ENCODE measurements around the gene OR4D9. TPM values are rescaled to one million over a fixed set of nuclear protein-coding genes. Genes with fewer than 3 reads are reported as not detected.

The OR4D9 gene
- total RNA-seq (2021; fragmentation: NEBNext Ultra II Directional; extraction: Animal tissue kit (Norgen Biotek cat#: 25700)) = not detected
- long read RNA-seq = 0 reads

DNA sequence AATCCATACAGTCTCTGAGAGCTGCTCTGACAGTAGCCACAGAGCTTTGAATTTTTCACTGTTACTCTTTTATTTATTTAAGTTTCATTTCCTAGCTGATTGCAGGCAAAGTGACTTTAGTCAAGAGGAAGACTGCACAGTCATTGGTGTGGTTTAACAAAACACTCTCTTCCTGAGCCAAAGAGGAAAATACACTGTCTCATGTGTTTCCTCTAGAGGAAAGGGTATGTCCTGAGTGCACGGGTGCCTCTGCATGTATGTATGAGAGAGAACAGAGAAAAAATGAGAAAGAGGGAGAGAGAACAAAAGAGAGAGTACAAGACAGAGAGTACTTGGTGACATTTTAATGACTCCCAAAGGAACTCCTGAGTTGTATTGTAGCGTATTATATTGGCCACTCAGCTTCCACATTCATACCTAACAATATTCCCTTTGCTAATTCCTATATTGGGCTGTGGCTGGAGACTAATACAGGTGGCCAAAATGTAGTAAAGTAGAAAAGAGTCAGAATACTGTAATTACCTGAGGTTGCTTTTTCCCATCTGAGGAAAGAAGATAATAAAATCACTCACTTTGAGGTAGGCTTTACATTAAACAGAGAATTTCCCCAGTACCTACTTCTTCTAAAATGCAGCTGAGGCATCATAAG is at the start of gene OR4D9:
OR4D9 (plus strand) TSS at position 599 of the 649 bp plus-strand sequence. CDS start 3,374 bp downstream, outside the sequence.
- peaks cover 1% of the 10 kb centered on the region for H3K27me3 Mint-ChIP-seq (ENCODE audit: insufficient read depth)
- H3K36me3 Mint-ChIP-seq (ENCODE audit: low read depth) = no peaks in the 10 kb centered on the region
- no peaks in the 10 kb centered on the region for H3K9me3 Mint-ChIP-seq
- TF ChIP-seq, protein P1, sequence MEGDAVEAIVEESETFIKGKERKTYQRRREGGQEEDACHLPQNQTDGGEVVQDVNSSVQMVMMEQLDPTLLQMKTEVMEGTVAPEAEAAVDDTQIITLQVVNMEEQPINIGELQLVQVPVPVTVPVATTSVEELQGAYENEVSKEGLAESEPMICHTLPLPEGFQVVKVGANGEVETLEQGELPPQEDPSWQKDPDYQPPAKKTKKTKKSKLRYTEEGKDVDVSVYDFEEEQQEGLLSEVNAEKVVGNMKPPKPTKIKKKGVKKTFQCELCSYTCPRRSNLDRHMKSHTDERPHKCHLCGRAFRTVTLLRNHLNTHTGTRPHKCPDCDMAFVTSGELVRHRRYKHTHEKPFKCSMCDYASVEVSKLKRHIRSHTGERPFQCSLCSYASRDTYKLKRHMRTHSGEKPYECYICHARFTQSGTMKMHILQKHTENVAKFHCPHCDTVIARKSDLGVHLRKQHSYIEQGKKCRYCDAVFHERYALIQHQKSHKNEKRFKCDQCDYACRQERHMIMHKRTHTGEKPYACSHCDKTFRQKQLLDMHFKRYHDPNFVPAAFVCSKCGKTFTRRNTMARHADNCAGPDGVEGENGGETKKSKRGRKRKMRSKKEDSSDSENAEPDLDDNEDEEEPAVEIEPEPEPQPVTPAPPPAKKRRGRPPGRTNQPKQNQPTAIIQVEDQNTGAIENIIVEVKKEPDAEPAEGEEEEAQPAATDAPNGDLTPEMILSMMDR (IDR thresholded peaks at IDR 0.05) = no peak
- no peak for DNase-seq
- no peak within 1 kb of the TSS for H3K27ac Mint-ChIP-seq
- no peak within 1 kb of the TSS for H3K4me3 Mint-ChIP-seq
- no peaks in the 10 kb centered on the region for H3K4me1 Mint-ChIP-seq (ENCODE audit: low read depth)

DNA sequence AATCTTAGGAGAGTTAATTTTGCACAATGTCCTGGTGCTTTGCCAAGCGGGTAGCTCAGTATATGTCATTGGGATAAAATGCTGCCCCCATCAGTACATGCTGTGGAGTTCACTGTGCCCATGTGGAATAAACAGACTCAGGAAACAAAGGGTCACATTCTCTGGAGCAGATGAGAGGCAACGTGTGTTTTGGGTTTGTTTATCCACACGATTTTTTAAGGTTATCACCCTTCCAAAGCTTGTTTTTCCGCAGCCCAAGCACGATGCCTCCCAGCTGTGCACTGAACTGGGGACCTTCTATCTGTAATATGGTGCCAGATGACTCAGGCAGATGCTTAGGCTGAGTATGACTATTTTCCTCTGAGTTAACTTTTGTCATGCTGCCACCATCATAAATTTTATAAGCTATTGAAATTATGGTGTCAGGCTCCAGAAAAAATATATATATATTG is 48.1 kb upstream of the OR4D9 start:
- peaks cover 6% of the 10 kb centered on the region; the same call in 1 of the 2 replicates for H3K4me1 Mint-ChIP-seq (ENCODE audit: low read depth)

DNA sequence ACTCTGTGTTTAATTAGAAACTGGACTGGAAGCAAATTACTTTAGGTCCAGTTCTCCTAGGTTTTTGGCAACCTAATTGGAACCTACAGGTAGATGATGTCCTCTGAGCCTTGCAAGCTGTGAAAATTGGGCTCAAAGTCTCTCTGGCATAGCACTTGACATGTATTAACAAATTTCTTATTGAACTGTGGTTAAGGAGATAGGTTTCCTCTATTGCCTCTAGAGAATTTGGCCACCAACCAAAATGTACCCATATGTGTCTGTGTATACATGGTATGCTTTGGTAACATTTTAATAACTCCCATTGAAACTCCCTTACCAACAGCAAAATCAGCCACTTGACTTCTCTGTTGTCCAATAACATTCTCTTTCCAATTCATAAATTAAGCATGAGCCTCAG is 38.3 kb upstream of the OR4D9 start, which contains the start of gene OR4D10:
OR4D10 (plus strand) TSS at position 301 of the 400 bp plus-strand sequence. CDS start 4,115 bp downstream, outside the sequence.
- no peak within 1 kb of the TSS for H3K4me3 Mint-ChIP-seq
- no peaks in the 10 kb centered on the region for H3K36me3 Mint-ChIP-seq (ENCODE audit: low read depth)
- peaks cover 4% of the 10 kb centered on the region for H3K27me3 Mint-ChIP-seq (ENCODE audit: insufficient read depth)
- no peak for DNase-seq
- H3K4me1 Mint-ChIP-seq (ENCODE audit: low read depth) = no peaks in the 10 kb centered on the region
- no peaks in the 10 kb centered on the region for H3K9me3 Mint-ChIP-seq
- H3K27ac Mint-ChIP-seq = no peak within 1 kb of the TSS
- TF ChIP-seq, protein P1 (IDR thresholded peaks at IDR 0.05) = no peak

More for the DNA sequence above, 48.1 kb upstream of the OR4D9 start:
- peaks cover 2% of the 10 kb centered on the region; the same call in 1 of the 2 replicates for H3K27me3 Mint-ChIP-seq (ENCODE audit: insufficient read depth)
- TF ChIP-seq, protein P1 (IDR thresholded peaks at IDR 0.05) = no peak
- no peak overlapping the region for H3K4me3 Mint-ChIP-seq
- H3K36me3 Mint-ChIP-seq (ENCODE audit: low read depth) = no peaks in the 10 kb centered on the region
- H3K27ac Mint-ChIP-seq = no peak overlapping the region
- DNase-seq = no peak
- H3K9me3 Mint-ChIP-seq = no peaks in the 10 kb centered on the region

DNA sequence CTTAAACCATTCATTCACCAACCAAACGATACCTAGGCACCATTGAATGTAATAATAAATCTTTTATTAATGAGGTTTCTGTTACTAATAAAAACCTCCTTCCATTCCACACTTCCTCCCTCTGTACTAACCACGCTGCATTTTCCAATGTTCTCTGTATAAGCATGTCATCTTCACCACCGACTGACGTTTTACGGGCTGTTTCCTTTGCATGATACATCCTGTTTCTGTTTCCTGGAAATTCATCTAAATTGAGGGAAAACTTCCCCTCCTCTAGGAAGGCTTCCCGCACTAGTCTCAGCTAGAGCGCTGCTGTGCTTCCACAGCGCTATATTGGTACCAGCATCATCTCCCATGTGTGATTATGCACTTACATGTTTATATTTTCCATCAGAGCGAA is 36.2 kb upstream of the OR4D9 start:
- Mint-ChIP-seq H3K27me3 (ENCODE audit: insufficient read depth) (peaks cover 4% of the 10 kb centered on the region), H3K27ac (no peak overlapping the region), H3K9me3 (no peaks in the 10 kb centered on the region), H3K36me3 (ENCODE audit: low read depth) (no peaks in the 10 kb centered on the region), H3K4me1 (ENCODE audit: low read depth) (no peaks in the 10 kb centered on the region), H3K4me3 (no peak overlapping the region)
- no peak for DNase-seq
- TF ChIP-seq, protein P1 (IDR thresholded peaks at IDR 0.05) = no peak

DNA sequence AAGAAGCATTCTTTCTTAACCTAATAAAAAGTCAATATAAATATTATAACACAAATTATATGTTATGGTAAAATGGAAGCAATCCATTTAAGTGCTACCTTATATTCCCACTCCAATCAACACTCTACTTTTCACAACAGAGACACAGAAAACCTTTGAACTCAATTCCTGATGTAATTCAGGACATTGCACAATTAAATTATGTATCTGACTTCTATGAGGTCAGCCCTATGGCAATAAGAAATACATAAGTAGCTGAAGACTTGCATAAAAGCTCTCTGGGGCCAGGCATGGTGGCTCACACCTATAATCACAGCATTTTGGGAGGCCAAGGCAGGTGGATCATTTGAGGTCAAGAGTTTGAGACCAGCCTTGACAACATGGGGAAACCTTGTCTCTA is 31.4 kb upstream of the OR4D9 start:
- Mint-ChIP-seq H3K4me1 (ENCODE audit: low read depth) (no peaks in the 10 kb centered on the region), H3K27ac (no peak overlapping the region), H3K36me3 (ENCODE audit: low read depth) (no peaks in the 10 kb centered on the region), H3K27me3 (ENCODE audit: insufficient read depth) (no peaks in the 10 kb centered on the region; the same call in 1 of the 2 replicates), H3K9me3 (no peaks in the 10 kb centered on the region), H3K4me3 (no peak overlapping the region)
- TF ChIP-seq, protein P1 (IDR thresholded peaks at IDR 0.05) = no peak
- no peak for DNase-seq

Measured in HFFc6 (cell line).